HL-60 (cell line): Measurements from ENCODE around the gene LARP4B.

Experiments used
- DNase-seq, 2 experiments: peaks; one replicate each; pipeline ENCODE4 v3.0.0-alpha.2; 2010 to 2020; ENCODE audit warnings: low read depth in 1 of 2, low spot score in 1 of 2
- H3K27ac ChIP-seq: fragments of 250-450 bp; sonication (Bioruptor Pico); replicated peaks from 2 replicates; pipeline ENCODE4 v1.5.1; 2020; ENCODE audit warnings: mild to moderate bottlenecking, moderate library complexity
- H3K27me3 ChIP-seq: fragments of 250-450 bp; sonication (Bioruptor Pico); 2 replicates; pipeline ENCODE4 v1.5.1; 2021; ENCODE audit warnings: mild to moderate bottlenecking, moderate library complexity; ENCODE audit not compliant: insufficient read depth, poor library complexity, severe bottlenecking
- H3K4me3 ChIP-seq: replicated peaks from 2 replicates; pipeline ENCODE4 v1.5.1; 2011; ENCODE audit warnings: mild to moderate bottlenecking, control low read depth, low read length; ENCODE audit not compliant: insufficient read depth
- GABPA ChIP-seq: IDR thresholded peaks from 2 replicates; pipeline ENCODE4 v1.6.1; 2012; ENCODE audit warnings: low read depth
- POLR2AphosphoS5 ChIP-seq: IDR thresholded peaks from 2 replicates; pipeline ENCODE4 v1.6.1; 2012; ENCODE audit warnings: low read depth
- SPI1 ChIP-seq: IDR thresholded peaks from 2 replicates; pipeline ENCODE4 v1.6.1; 2012; ENCODE audit warnings: low read depth, mild to moderate bottlenecking, borderline replicate concordance
- TF ChIP-seq, protein P1 (sequence below): IDR thresholded peaks from 2 replicates; pipeline ENCODE4 v1.6.1; 2012; ENCODE audit warnings: low read depth; ENCODE audit not compliant: insufficient replicate concordance
- TF ChIP-seq, protein P2 (sequence below): IDR thresholded peaks from one replicate; pipeline ENCODE4 v1.5.1; 2011; ENCODE audit warnings: low read length, control low read depth, inconsistent platforms; ENCODE audit not compliant: insufficient read depth

Gene LARP4B

DNA sequence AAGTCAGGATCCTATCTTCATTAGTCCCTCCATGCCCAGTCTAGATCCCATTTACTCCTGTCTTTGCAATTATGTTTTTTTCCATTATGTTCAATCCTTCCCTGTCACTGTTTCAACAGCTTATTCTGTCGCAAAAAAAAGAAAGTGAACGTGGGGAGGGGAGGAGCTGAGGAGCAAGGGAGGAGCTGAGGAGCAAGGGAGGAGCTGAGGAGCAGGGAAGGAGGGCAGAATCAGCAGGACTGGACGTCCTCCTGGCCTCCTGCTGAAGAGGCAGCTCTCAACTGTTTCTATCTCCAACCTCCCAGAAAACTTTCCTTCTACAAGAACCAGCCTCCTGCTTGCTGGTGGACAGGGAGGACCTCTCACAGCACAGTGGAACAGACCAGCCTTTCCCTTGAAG lies 26.0 kb downstream of the LARP4B start:
- TF ChIP-seq GABPA (no peak), SPI1 (no peak), POLR2AphosphoS5 (no peak)
- TF ChIP-seq, protein P1, sequence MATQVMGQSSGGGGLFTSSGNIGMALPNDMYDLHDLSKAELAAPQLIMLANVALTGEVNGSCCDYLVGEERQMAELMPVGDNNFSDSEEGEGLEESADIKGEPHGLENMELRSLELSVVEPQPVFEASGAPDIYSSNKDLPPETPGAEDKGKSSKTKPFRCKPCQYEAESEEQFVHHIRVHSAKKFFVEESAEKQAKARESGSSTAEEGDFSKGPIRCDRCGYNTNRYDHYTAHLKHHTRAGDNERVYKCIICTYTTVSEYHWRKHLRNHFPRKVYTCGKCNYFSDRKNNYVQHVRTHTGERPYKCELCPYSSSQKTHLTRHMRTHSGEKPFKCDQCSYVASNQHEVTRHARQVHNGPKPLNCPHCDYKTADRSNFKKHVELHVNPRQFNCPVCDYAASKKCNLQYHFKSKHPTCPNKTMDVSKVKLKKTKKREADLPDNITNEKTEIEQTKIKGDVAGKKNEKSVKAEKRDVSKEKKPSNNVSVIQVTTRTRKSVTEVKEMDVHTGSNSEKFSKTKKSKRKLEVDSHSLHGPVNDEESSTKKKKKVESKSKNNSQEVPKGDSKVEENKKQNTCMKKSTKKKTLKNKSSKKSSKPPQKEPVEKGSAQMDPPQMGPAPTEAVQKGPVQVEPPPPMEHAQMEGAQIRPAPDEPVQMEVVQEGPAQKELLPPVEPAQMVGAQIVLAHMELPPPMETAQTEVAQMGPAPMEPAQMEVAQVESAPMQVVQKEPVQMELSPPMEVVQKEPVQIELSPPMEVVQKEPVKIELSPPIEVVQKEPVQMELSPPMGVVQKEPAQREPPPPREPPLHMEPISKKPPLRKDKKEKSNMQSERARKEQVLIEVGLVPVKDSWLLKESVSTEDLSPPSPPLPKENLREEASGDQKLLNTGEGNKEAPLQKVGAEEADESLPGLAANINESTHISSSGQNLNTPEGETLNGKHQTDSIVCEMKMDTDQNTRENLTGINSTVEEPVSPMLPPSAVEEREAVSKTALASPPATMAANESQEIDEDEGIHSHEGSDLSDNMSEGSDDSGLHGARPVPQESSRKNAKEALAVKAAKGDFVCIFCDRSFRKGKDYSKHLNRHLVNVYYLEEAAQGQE: no peak
- TF ChIP-seq, protein P2, sequence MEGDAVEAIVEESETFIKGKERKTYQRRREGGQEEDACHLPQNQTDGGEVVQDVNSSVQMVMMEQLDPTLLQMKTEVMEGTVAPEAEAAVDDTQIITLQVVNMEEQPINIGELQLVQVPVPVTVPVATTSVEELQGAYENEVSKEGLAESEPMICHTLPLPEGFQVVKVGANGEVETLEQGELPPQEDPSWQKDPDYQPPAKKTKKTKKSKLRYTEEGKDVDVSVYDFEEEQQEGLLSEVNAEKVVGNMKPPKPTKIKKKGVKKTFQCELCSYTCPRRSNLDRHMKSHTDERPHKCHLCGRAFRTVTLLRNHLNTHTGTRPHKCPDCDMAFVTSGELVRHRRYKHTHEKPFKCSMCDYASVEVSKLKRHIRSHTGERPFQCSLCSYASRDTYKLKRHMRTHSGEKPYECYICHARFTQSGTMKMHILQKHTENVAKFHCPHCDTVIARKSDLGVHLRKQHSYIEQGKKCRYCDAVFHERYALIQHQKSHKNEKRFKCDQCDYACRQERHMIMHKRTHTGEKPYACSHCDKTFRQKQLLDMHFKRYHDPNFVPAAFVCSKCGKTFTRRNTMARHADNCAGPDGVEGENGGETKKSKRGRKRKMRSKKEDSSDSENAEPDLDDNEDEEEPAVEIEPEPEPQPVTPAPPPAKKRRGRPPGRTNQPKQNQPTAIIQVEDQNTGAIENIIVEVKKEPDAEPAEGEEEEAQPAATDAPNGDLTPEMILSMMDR: no peak
- Histone ChIP-seq H3K27ac (no peak overlapping the region), H3K27me3 (no peaks in the 10 kb centered on the region), H3K4me3 (no peak overlapping the region)
- DNase-seq: no peak

DNA sequence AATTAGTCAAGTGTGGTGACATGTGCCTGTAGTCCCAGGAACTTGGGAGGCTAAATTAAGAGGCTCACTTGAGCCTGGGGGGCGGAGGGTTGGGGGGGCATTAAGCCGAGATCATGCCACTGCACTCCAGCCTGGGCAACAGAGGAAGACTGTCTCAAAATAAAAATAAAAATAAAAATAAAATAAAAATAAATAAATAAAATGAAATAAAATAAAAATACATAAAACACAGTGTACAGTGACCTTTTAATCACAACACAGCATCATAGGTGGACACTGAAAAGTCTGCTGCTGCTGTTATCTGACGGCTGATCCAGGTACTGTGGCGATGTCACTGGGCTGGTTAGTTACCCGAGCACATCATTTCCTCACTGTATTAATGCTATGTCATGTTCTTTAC lies 27.1 kb downstream of the LARP4B start:
- Histone ChIP-seq H3K27ac (no peak overlapping the region), H3K4me3 (no peak overlapping the region), H3K27me3 (no peaks in the 10 kb centered on the region)
- DNase-seq: no peak
- no peak for TF ChIP-seq GABPA
- TF ChIP-seq, protein P2: no peak
- TF ChIP-seq POLR2AphosphoS5: no peak
- no peak for TF ChIP-seq SPI1
- TF ChIP-seq, protein P1: no peak

DNA sequence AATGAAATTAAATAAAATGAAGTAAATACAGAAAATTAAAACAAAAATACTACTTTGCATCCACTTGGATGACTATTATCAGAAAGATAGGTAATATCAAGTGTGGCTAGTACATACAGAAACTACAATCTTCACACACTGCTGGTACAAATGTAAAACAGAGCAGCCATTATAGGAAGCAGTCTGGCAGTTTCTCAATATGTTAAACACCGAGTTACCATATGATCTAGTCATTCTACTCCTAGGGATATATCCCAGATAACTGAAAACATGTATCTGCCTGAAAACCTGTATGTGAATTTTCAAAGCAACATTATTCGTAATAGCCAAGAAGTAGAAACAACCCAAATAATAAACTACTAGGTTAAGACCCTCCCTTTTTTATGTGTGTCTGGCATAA lies 33.4 kb downstream of the LARP4B start:
- Histone ChIP-seq H3K27me3 (no peaks in the 10 kb centered on the region), H3K27ac (no peak overlapping the region)
- DNase-seq: no peak

More for the DNA sequence above, 33.4 kb downstream of the LARP4B start:
- no peak overlapping the region for H3K4me3 ChIP-seq
- TF ChIP-seq, protein P1: no peak
- TF ChIP-seq, protein P2: no peak
